ENCODE results near the gene CPA3. TPM values are rescaled to one million over a fixed set of nuclear protein-coding genes. Genes with fewer than 3 reads are reported as not detected.

CPA3 gene
- total and polyA plus RNA-seq, 2 of the 13 experiments (the other 11 are each of a cell fraction or from before 2014, with no cell fraction given): not detected

GRCh38 chr3:148889828-148890227, 24.7 kb downstream of the CPA3 start:
- no peaks in the 10 kb centered on the region for H3K9me3 ChIP-seq (ENCODE audit: low read length)
- H3K4me2 ChIP-seq (ENCODE audit: low read depth, low read length): no peak overlapping the region
- no peaks in the 10 kb centered on the region for H4K20me1 ChIP-seq (ENCODE audit: insufficient read depth, low read length)
- H3K9ac ChIP-seq (ENCODE audit: insufficient read depth, low read depth, low read length): no peak overlapping the region
- H3K4me1 ChIP-seq (ENCODE audit: insufficient read depth, low read length): no peaks in the 10 kb centered on the region
- no peaks in the 10 kb centered on the region for H3K27me3 ChIP-seq (ENCODE audit: control insufficient read depth in 1 of 2, insufficient read depth in 2 of 2, low read length in 2 of 2)
- ChIA-PET CTCF (ENCODE audit: low intra/inter-chr PET ratio, low total read pairs) (no interaction called here), POLR2A (no interaction called here)
- H3K36me3 ChIP-seq (replicated peaks in 1 of 2; ENCODE audit: control insufficient read depth in 1 of 2, insufficient read depth in 2 of 2, low read length in 2 of 2): no peaks in the 10 kb centered on the region
- H3K79me2 ChIP-seq (ENCODE audit: insufficient read depth, low read length): no peaks in the 10 kb centered on the region
- H3K27ac ChIP-seq (ENCODE audit: extremely low read length, insufficient read depth, low read length): no peak overlapping the region
- FAIRE-seq (no peak), ATAC-seq (no peak), DNase-seq (ENCODE audit: low spot score) (no peak)
- intact Hi-C loops (cut with micrococcal nuclease; ENCODE audit: unreplicated experiment) (no loop called here), in situ Hi-C loops (cut with HindIII; ENCODE audit: extremely low pct_ligation_motif_present, low pct_unique_long_range_greater_than_20kb) (no loop called here)
- no peak overlapping the region for H2AFZ ChIP-seq (ENCODE audit: low read length)
- TF ChIP-seq HMG20A (CRISPR knock-in tag; IDR thresholded peaks at IDR 0.05; ENCODE audit: borderline replicate concordance) (no peak), MAFF (IDR thresholded peaks at IDR 0.05; ENCODE audit: low read depth, low read length) (peak; percentile 90), TRIM24 (CRISPR knock-in tag; IDR thresholded peaks at IDR 0.05) (no peak), ZMAT3 (CRISPR knock-in tag; conservative IDR thresholded peaks at IDR 0.05) (no peak), GTF2F1 (IDR thresholded peaks at IDR 0.05; ENCODE audit: low read length) (no peak), EED (CRISPR knock-in tag; IDR thresholded peaks at IDR 0.05) (no peak), TRIM22 (IDR thresholded peaks at IDR 0.05) (no peak), MAFK (conservative IDR thresholded peaks at IDR 0.05 in 1 of 2, IDR thresholded peaks at IDR 0.05 in 1 of 2; ENCODE audit: low read length in 2 of 2) (peak; percentile 83 to 95), NR1H2 (CRISPR knock-in tag; IDR thresholded peaks at IDR 0.05; ENCODE audit: borderline replicate concordance, low read depth) (no peak), MNT (IDR thresholded peaks at IDR 0.05) (no peak), BRCA1 (CRISPR knock-in tag; IDR thresholded peaks at IDR 0.05) (no peak)
- BruUV-seq (replicated peaks): no TSS peak
- no peak overlapping the region for H3K4me3 ChIP-seq (replicated peaks in 1 of 3; ENCODE audit: insufficient read depth in 1 of 3, low read depth in 2 of 3, low read length in 3 of 3)
- 0% methylated on average over 2 of the region's 2 CpGs for WGBS (ENCODE audit: low lambda C conversion rate)

Measured in HepG2 (cell line).